ENCODE measurements around the gene TEX52.
A peak's percentile ranks its signal among the peaks of the same experiment; 100 is the strongest.
"Not testable (repeated sequence)": the region's sequence is repeated elsewhere in the genome, so short reads cannot be mapped to it uniquely, and the experiment has no call there.

The TEX52 gene

DNA sequence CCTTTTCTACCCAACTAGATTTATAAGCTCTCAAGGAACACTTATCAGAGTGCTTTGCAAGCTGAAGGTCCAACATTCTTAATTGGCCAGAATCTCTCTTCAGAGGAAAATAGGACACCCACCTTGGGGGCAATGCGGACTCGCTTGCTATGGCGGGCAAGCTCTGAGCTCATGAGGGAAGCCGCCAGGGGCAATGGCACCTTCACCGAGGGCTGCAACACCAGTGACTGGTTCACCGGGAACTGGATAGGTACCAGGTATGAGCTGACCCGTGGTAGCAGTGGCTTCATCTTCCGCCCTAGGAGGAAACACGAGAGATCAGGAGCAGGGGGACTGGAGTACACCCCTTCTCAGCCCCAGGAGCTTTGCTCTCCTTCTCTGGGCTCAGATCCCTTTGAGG lies 7.4 kb upstream of the TEX52 start:
- Histone ChIP-seq H3K9ac (ENCODE audit: low read length in 2 of 2) (no peak overlapping the region), H3K27me3 (ENCODE audit: control insufficient read depth in 1 of 2, insufficient read depth in 2 of 2, low read length in 2 of 2) (no peaks in the 10 kb centered on the region), H3K27ac (ENCODE audit: low read length) (no peak overlapping the region), H3K4me1 (ENCODE audit: control insufficient read depth, insufficient read depth, low read length) (no peaks in the 10 kb centered on the region), H3K9me3 (ENCODE audit: control insufficient read depth in 2 of 2, low read length in 2 of 2) (no peaks in the 10 kb centered on the region), H3K4me3 (ENCODE audit: low read length in 2 of 2) (no peak overlapping the region), H3K36me3 (ENCODE audit: control insufficient read depth in 2 of 2, insufficient read depth in 2 of 2, low read length in 2 of 2) (peaks cover 0 to 2% of the 10 kb centered on the region in 2 donors)

DNA sequence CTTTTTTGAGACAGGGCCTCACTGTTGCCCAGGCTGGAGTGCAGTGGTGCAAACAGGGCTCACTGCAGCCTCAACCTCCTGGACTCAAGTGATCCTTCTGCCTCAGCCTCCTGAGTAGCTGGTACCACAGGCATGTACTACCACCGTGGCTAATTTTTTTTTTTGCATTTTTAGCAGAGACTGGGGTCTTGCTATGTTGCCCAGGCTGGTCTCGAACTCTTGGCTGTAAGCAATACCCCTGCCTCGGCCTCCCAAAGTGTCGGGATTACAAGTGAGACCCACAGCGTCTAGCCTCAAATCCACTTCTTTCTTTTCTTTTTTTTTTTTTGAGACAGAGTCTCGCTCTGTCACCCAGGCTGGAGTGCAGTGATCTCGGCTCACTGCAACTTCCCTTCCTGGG lies 6.6 kb upstream of the TEX52 start:
- H3K36me3 ChIP-seq (ENCODE audit: control insufficient read depth in 2 of 2, insufficient read depth in 2 of 2, low read length in 2 of 2); H3K4me1 ChIP-seq (ENCODE audit: control insufficient read depth, insufficient read depth, low read length); H3K4me3 ChIP-seq (ENCODE audit: low read length in 2 of 2); H3K9ac ChIP-seq (ENCODE audit: low read length in 2 of 2); H3K27ac ChIP-seq (ENCODE audit: low read length); H3K9me3 ChIP-seq (ENCODE audit: control insufficient read depth in 2 of 2, low read length in 2 of 2); H3K27me3 ChIP-seq (ENCODE audit: control insufficient read depth in 1 of 2, insufficient read depth in 2 of 2, low read length in 2 of 2): not testable (repeated sequence)

- H3K4me1 ChIP-seq (ENCODE audit: control insufficient read depth, insufficient read depth, low read length) = no peaks in the 10 kb centered on the region
- no peaks in the 10 kb centered on the region for H3K27me3 ChIP-seq (ENCODE audit: control insufficient read depth in 1 of 2, insufficient read depth in 2 of 2, low read length in 2 of 2)
- H3K36me3 ChIP-seq (ENCODE audit: control insufficient read depth in 2 of 2, insufficient read depth in 2 of 2, low read length in 2 of 2) = peaks cover 0 to 2% of the 10 kb centered on the region in 2 donors
- no peak overlapping the region for H3K27ac ChIP-seq (ENCODE audit: low read length)
- no peaks in the 10 kb centered on the region for H3K9me3 ChIP-seq (ENCODE audit: control insufficient read depth in 2 of 2, low read length in 2 of 2)
- no peak overlapping the region for H3K4me3 ChIP-seq (ENCODE audit: low read length in 2 of 2)
- no peak overlapping the region for H3K9ac ChIP-seq (ENCODE audit: low read length in 2 of 2)
These were observed 6.0 kb upstream of the TEX52 start for GRCh38 chr12:2862876-2863275.

- no peak overlapping the region for H3K27ac ChIP-seq (ENCODE audit: low read length)
- no peaks in the 10 kb centered on the region for H3K4me1 ChIP-seq (ENCODE audit: control insufficient read depth, insufficient read depth, low read length)
- no peak overlapping the region for H3K9ac ChIP-seq (ENCODE audit: low read length in 2 of 2)
- H3K9me3 ChIP-seq (ENCODE audit: control insufficient read depth in 2 of 2, low read length in 2 of 2) = no peaks in the 10 kb centered on the region
- peaks cover 0 to 2% of the 10 kb centered on the region in 2 donors for H3K36me3 ChIP-seq (ENCODE audit: control insufficient read depth in 2 of 2, insufficient read depth in 2 of 2, low read length in 2 of 2)
- no peaks in the 10 kb centered on the region for H3K27me3 ChIP-seq (ENCODE audit: control insufficient read depth in 1 of 2, insufficient read depth in 2 of 2, low read length in 2 of 2)
- no peak overlapping the region for H3K4me3 ChIP-seq (ENCODE audit: low read length in 2 of 2)
These were observed 3.3 kb upstream of the TEX52 start for GRCh38 chr12:2860170-2860569.

DNA sequence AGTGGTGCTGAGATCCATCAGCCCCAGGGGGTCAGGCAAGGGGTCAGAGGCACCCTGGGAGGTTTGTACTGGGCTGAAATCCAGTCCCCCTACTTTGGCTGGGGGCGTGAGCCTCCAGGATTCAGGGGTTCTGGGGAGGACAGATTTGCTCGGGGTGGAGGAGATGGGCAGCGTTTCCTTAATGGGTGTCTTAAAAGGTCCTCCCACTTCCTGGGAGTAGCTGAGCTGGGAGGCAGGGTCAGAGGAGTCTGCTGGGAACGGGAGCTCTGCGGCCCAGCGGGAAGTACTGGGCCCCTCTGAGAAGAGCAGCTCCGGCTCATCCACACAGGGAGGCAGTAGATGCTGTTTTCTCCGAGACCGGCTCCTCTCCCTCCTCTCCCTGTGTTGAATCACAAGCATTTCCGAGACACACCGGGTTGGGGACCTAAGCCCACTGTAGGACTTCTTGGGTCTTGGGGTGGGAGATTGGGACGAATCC lies 2.1 kb upstream of the TEX52 start:
- Histone ChIP-seq H3K27ac (ENCODE audit: low read length) (no peak overlapping the region), H3K4me3 (ENCODE audit: low read length in 2 of 2) (no peak overlapping the region), H3K9ac (ENCODE audit: low read length in 2 of 2) (no peak overlapping the region), H3K27me3 (ENCODE audit: control insufficient read depth in 1 of 2, insufficient read depth in 2 of 2, low read length in 2 of 2) (no peaks in the 10 kb centered on the region), H3K9me3 (ENCODE audit: control insufficient read depth in 2 of 2, low read length in 2 of 2) (no peaks in the 10 kb centered on the region), H3K4me1 (ENCODE audit: control insufficient read depth, insufficient read depth, low read length) (no peaks in the 10 kb centered on the region), H3K36me3 (ENCODE audit: control insufficient read depth in 2 of 2, insufficient read depth in 2 of 2, low read length in 2 of 2) (peaks cover 0 to 2% of the 10 kb centered on the region in 2 donors)

GRCh38 chr12:2858334-2858733 lies 1.5 kb upstream of the TEX52 start:
- H3K9me3 ChIP-seq (ENCODE audit: control insufficient read depth in 2 of 2, low read length in 2 of 2) = no peaks in the 10 kb centered on the region
- H3K27ac ChIP-seq (ENCODE audit: low read length) = no peak overlapping the region
- no peak overlapping the region for H3K4me3 ChIP-seq (ENCODE audit: low read length in 2 of 2)
- peaks cover 0 to 2% of the 10 kb centered on the region in 2 donors for H3K36me3 ChIP-seq (ENCODE audit: control insufficient read depth in 2 of 2, insufficient read depth in 2 of 2, low read length in 2 of 2)
- no peak overlapping the region for H3K9ac ChIP-seq (ENCODE audit: low read length in 2 of 2)
- peaks cover 4% of the 10 kb centered on the region for H3K4me1 ChIP-seq (ENCODE audit: control insufficient read depth, insufficient read depth, low read length)
- no peaks in the 10 kb centered on the region for H3K27me3 ChIP-seq (ENCODE audit: control insufficient read depth in 1 of 2, insufficient read depth in 2 of 2, low read length in 2 of 2)

DNA sequence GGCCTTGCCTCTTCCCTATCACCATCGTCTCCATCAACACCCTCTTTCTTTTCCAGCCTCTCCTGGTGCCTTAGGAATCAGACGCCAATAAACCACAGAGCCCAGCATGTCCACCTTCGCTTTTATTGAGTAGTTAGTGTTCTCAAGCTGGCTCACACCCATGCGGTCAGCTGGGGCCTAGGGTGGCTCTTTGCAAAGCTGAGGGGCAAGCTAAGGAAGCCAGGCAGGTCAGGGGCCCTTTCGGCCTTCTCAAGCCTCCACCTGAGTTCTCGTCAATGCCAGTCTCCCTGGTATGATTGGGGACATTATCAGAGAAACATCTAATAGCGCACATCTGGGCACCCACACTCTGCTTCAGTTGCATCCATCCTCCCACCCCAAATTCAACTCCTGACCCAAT lies 737 bp upstream of the TEX52 start:
- Histone ChIP-seq H3K9ac (ENCODE audit: low read length in 2 of 2) (no peak overlapping the region), H3K9me3 (ENCODE audit: control insufficient read depth in 2 of 2, low read length in 2 of 2) (no peaks in the 10 kb centered on the region), H3K27me3 (ENCODE audit: control insufficient read depth in 1 of 2, insufficient read depth in 2 of 2, low read length in 2 of 2) (no peaks in the 10 kb centered on the region), H3K36me3 (ENCODE audit: control insufficient read depth in 2 of 2, insufficient read depth in 2 of 2, low read length in 2 of 2) (peaks cover 0 to 2% of the 10 kb centered on the region in 2 donors), H3K27ac (ENCODE audit: low read length) (no peak overlapping the region), H3K4me3 (ENCODE audit: low read length in 2 of 2) (no peak overlapping the region), H3K4me1 (ENCODE audit: control insufficient read depth, insufficient read depth, low read length) (peaks cover 4% of the 10 kb centered on the region)

DNA sequence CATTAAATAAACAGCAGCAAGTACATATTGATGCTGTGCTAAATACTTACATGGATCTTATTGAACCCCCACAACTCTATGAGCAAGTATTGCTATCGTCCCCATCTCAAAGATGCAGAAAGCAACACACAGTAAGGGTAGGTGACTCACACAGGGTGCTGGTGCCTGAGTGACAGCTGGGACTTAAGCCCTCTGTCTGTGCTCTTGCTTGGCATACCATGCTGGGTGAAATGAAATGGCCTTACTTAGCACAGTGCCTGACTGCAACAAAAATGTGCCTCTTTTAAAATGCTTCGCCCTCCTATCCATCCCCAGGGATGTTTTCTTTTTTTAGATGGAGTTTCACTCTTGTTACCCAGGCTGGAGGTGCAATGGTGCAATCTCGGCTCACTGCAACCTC lies 788 bp downstream of the TEX52 start:
- H3K4me1 ChIP-seq (ENCODE audit: control insufficient read depth, insufficient read depth, low read length) = peaks cover 4% of the 10 kb centered on the region
- no peaks in the 10 kb centered on the region for H3K9me3 ChIP-seq (ENCODE audit: control insufficient read depth in 2 of 2, low read length in 2 of 2)
- no peak overlapping the region for H3K9ac ChIP-seq (ENCODE audit: low read length in 2 of 2)
- no peaks in the 10 kb centered on the region for H3K27me3 ChIP-seq (ENCODE audit: control insufficient read depth in 1 of 2, insufficient read depth in 2 of 2, low read length in 2 of 2)
- H3K4me3 ChIP-seq (ENCODE audit: low read length in 2 of 2) = no peak overlapping the region
- no peak overlapping the region for H3K27ac ChIP-seq (ENCODE audit: low read length)
- peaks cover 0 to 2% of the 10 kb centered on the region in 2 donors for H3K36me3 ChIP-seq (ENCODE audit: control insufficient read depth in 2 of 2, insufficient read depth in 2 of 2, low read length in 2 of 2)

GRCh38 chr12:2855546-2855945 lies 1.3 kb downstream of the TEX52 start:
- Histone ChIP-seq H3K4me1 (ENCODE audit: control insufficient read depth, insufficient read depth, low read length) (peaks cover 4% of the 10 kb centered on the region), H3K27me3 (ENCODE audit: control insufficient read depth in 1 of 2, insufficient read depth in 2 of 2, low read length in 2 of 2) (no peaks in the 10 kb centered on the region), H3K4me3 (ENCODE audit: low read length in 2 of 2) (no peak overlapping the region), H3K36me3 (ENCODE audit: control insufficient read depth in 2 of 2, insufficient read depth in 2 of 2, low read length in 2 of 2) (peaks cover 0 to 2% of the 10 kb centered on the region in 2 donors), H3K9ac (ENCODE audit: low read length in 2 of 2) (no peak overlapping the region), H3K9me3 (ENCODE audit: control insufficient read depth in 2 of 2, low read length in 2 of 2) (no peaks in the 10 kb centered on the region), H3K27ac (ENCODE audit: low read length) (no peak overlapping the region)

GRCh38 chr12:2854669-2855453 lies 2.0 kb downstream of the TEX52 start:
- Histone ChIP-seq H3K9me3 (ENCODE audit: control insufficient read depth in 2 of 2, low read length in 2 of 2) (no peaks in the 10 kb centered on the region), H3K27ac (ENCODE audit: low read length) (no peak overlapping the region), H3K9ac (ENCODE audit: low read length in 2 of 2) (no peak overlapping the region)

DNA sequence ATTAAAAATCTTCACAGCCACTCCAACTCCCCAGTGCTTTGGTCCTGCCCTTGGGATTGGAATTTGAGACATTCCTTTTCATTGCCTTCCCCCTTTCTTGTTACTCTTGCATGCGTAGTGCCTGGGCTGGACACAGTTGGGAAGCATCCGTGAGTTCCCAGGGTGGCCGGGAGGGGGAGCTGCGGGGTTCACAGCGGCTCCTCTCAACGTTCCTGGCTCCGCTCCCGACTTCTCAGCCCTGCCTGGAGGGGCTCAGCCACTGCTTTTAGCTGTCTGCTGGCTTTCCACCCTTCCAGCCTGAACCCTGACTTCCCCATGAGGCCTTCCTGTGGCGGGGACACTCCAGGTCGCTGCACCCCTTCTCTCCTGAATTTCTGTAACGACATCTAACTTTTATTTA lies 3.2 kb downstream of the TEX52 start:
- Histone ChIP-seq H3K27me3 (ENCODE audit: control insufficient read depth in 1 of 2, insufficient read depth in 2 of 2, low read length in 2 of 2) (no peaks in the 10 kb centered on the region), H3K4me1 (ENCODE audit: control insufficient read depth, insufficient read depth, low read length) (peaks cover 4% of the 10 kb centered on the region), H3K27ac (ENCODE audit: low read length) (no peak overlapping the region), H3K9me3 (ENCODE audit: control insufficient read depth in 2 of 2, low read length in 2 of 2) (no peaks in the 10 kb centered on the region), H3K9ac (ENCODE audit: low read length in 2 of 2) (no peak overlapping the region), H3K4me3 (ENCODE audit: low read length in 2 of 2) (peak overlapping the region in 1 of 2 donors; percentile 49), H3K36me3 (ENCODE audit: control insufficient read depth in 2 of 2, insufficient read depth in 2 of 2, low read length in 2 of 2) (no peaks in the 10 kb centered on the region)

More at GRCh38 chr12:2854669-2855453, 2.0 kb downstream of the TEX52 start:
- Histone ChIP-seq H3K4me1 (ENCODE audit: control insufficient read depth, insufficient read depth, low read length) (peaks cover 4% of the 10 kb centered on the region), H3K4me3 (ENCODE audit: low read length in 2 of 2) (no peak overlapping the region), H3K27me3 (ENCODE audit: control insufficient read depth in 1 of 2, insufficient read depth in 2 of 2, low read length in 2 of 2) (no peaks in the 10 kb centered on the region), H3K36me3 (ENCODE audit: control insufficient read depth in 2 of 2, insufficient read depth in 2 of 2, low read length in 2 of 2) (peaks cover 0 to 2% of the 10 kb centered on the region in 2 donors)
